KOPT-K1 (cell line): ENCODE data around the gene TRMT6.

Source experiments
- H3K27ac ChIP-seq: fragments of 200-600 bp; sonication (generic); 2 replicates; pipeline ENCODE4 v1.5.1; 2016; ENCODE audit warnings: antibody characterized with exemption, mild to moderate bottlenecking, low read depth, low read length; ENCODE audit not compliant: poor library complexity, severe bottlenecking
- H3K36me3 ChIP-seq: fragments of 200-600 bp; sonication (generic); 2 replicates; pipeline ENCODE4 v1.5.1; 2017; ENCODE audit warnings: antibody characterized with exemption, mild to moderate bottlenecking, low read length, moderate library complexity; ENCODE audit not compliant: insufficient read depth
- H3K9me3 ChIP-seq: fragments of 200-600 bp; sonication (generic); 2 replicates; pipeline ENCODE4 v1.5.1; 2017; ENCODE audit warnings: antibody characterized with exemption, low read length, mild to moderate bottlenecking; ENCODE audit not compliant: insufficient read depth, poor library complexity, severe bottlenecking

TRMT6 gene

DNA sequence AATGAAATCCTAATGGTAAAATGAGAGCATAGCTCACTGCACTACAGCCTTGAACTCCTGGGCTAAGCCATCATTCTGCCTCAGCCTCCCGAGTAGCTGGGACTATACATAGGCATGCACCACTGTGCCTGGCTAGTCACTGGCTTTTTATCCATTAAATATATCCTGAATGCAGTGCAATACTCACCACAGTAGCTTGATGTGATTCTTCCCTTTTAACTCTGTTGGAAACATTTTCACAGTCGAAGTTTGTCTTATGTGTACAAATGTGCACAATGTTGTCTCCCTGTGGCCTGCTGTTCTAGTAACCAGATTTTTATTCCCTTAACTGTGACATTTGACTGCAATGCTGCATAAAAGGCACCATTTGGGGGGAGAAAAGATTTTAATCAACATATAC, 56.7 kb downstream of the TRMT6 start:
- peaks cover 5% of the 10 kb centered on the region for H3K9me3 ChIP-seq
- H3K27ac ChIP-seq = no peak overlapping the region
- H3K36me3 ChIP-seq = no peaks in the 10 kb centered on the region

- Histone ChIP-seq H3K27ac (no peak overlapping the region), H3K36me3 (no peaks in the 10 kb centered on the region), H3K9me3 (peaks cover 5% of the 10 kb centered on the region)
Measured at GRCh38 chr20:5893052-5893451, 57.3 kb downstream of the TRMT6 start.

GRCh38 chr20:5890773-5891441, 59.4 kb downstream of the TRMT6 start:
- Histone ChIP-seq H3K27ac (no peak overlapping the region), H3K36me3 (no peaks in the 10 kb centered on the region), H3K9me3 (no peaks in the 10 kb centered on the region)

- no peak overlapping the region for H3K27ac ChIP-seq
- H3K9me3 ChIP-seq = no peaks in the 10 kb centered on the region
- H3K36me3 ChIP-seq = no peaks in the 10 kb centered on the region
Measured at GRCh38 chr20:5888041-5888440, 62.3 kb downstream of the TRMT6 start.

- Histone ChIP-seq H3K27ac (no peak overlapping the region), H3K36me3 (no peaks in the 10 kb centered on the region), H3K9me3 (no peaks in the 10 kb centered on the region)
Measured at GRCh38 chr20:5887386-5887785, 62.9 kb downstream of the TRMT6 start.
